GM21423 (cell line): ENCODE measurements around the gene TRABD2A.
"Not testable (repeated sequence)": the region's sequence is repeated elsewhere in the genome, so short reads cannot be mapped to it uniquely, and the experiment has no call there.

ENCODE experiments used
- ATAC-seq: cut with Tn5 transposase; IDR thresholded peaks from one replicate; pipeline ENCODE4 v1.9.1; 2021; ENCODE audit warnings: mild to moderate bottlenecking, moderate library complexity; ENCODE audit not compliant: unreplicated experiment

TRABD2A gene, protein sequence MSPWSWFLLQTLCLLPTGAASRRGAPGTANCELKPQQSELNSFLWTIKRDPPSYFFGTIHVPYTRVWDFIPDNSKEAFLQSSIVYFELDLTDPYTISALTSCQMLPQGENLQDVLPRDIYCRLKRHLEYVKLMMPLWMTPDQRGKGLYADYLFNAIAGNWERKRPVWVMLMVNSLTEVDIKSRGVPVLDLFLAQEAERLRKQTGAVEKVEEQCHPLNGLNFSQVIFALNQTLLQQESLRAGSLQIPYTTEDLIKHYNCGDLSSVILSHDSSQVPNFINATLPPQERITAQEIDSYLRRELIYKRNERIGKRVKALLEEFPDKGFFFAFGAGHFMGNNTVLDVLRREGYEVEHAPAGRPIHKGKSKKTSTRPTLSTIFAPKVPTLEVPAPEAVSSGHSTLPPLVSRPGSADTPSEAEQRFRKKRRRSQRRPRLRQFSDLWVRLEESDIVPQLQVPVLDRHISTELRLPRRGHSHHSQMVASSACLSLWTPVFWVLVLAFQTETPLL

DNA sequence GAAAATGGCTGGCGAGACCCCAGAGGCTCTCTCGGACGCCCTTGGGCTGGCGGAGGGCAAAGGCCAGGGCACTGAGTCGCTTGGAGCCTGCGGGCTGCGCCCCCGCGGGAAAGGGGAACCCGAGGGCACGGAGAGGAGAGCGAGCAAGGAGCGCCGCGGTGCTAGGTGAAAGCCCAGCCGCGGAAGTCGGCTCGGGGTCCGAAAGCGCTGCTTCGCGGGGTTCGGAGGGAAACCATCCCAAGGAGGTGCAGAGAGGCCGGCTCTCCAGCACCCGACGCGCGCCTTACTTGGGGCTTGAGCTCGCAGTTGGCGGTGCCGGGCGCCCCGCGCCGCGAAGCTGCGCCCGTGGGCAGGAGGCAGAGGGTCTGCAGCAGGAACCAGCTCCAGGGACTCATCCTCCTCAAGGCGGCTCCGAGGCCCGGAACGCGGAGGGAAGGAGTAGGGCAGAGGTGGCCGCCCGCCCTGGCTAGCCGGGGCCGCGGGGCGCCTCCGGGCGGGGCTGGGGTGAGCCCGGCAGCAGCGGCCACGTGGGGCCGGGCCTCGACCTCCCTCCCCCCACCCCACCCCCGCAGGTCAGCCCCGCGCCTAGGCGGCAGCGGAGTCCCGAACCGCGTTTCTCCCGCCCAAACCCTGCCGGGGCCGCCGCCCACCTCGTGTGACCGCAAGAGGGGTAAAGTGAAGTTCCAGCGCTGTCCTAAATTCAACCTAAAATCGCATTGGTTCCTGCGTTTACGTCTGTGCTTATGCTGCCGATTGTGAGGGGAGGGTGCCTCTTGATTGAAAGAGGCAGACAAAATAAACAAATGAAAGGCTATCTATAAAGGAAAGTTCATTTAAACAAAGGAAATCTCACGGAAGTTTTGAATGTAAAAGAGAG, at the start of gene TRABD2A:
Gene TRABD2A, minus strand, starts transcription at position 440 of the 877 bp plus-strand sequence. Its CDS starts 45 bp downstream, at position 395.
- ATAC-seq: no peak

DNA sequence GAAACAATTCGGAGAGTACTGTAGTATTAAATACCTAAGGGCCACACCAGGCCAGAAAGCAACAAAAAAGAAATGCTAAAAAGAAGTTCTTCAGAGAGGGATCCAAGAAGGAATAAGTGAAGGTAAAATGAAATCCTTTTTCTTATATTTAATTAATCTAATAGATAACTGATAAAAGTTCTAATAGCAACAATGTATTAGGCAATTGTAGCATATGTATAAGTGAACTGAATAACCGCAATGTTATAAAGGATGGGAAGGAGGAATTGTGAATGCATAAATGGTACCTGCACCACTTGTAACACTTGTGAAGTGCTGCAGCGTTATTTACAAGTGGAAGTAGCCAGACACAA, 46.4 kb upstream of the TRABD2A start:
- no peak for ATAC-seq

DNA sequence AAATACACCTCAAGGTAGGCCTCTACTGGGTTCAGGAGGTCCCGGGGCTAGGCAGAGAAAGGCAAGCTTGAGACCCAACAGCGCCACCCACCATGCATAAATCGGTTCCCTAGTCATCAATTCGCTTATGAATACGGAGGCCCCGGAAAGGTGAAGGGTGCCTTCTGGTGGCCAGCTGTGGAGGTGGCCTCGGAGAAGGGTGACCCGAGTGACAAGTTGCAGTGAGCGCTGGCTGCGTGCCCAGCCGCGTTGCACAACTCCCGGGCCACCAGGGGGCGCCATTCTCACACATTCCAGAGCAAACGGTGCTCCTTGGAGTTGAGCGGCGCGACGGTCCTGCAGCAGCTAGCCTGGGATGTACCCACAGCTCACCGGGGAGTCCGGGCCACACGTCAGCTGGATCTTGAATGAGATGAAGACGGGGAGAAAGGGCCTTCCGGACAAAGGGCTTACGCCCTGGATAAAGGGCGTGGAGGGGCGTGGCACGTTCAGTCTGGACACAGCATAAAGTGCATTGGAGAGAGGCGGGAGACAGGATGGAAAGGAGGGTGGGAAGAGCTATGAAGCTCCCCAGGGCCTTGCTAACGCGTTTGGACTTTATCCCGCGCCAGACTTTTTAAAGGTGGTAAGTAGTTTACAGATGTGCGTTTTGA, 45.0 kb upstream of the TRABD2A start:
- peak; percentile 80 for ATAC-seq

DNA sequence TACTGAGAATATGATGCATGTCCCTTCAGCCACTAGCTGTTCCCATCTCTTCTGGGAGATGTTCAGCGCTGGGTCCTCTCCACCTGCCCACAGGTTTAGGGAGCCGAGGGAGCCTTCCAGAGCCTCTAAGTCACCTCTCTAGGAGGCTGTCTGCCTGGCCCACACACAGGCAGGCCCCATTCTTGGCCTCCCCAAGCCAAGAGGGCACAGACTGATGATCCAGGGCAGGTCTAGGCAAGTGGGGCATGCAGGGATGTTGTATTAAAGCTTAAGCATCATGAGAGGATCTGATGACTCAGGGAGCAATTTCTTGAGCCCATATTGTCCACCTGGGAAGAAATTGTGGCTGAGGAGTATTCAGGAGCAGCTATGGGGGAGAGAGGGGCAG, 44.4 kb upstream of the TRABD2A start:
- peak; percentile 1 for ATAC-seq

DNA sequence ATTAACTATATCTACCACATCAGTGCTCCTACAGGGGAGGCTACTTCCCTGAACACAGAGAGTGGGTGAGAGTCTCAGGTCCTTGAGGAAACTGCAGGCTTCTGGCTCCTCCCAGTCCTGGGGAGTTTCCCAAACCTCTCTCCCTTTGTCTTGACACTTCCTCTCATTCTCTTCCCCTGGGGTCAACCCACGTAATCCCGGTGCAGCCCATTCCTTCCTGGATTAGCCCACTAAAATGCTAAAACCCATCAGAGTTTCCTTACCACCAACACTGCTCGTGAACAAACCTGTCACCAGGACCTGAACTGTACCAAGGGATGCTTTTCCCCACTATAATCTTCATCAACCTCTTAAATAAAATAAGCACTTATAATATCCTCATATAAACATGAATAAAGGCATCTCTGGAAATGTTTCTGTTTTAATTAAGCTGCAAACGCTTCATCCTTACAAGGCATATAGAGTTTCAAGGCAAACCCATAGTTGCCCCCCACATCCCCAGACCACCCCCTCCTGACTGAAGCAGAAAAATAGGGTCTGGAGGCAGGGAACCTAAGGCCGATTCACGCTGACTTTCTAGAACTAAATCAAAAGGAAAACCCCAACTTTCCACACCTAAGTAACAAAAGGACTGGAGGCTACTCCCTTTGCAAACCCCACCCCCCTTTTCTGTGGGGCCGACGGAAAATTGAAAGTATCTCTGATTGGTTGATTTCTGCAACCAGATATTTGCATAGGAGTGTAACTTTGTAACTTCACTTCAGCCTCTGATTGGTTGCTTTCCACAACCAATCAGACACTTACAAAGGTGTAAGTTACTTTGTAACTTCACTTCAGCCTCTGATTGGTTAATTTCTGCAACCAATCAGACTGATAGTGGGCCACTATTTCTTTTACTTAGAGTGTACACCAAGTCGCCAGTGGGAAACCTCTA, 43.6 kb upstream of the TRABD2A start:
- peak; percentile 27 for ATAC-seq

DNA sequence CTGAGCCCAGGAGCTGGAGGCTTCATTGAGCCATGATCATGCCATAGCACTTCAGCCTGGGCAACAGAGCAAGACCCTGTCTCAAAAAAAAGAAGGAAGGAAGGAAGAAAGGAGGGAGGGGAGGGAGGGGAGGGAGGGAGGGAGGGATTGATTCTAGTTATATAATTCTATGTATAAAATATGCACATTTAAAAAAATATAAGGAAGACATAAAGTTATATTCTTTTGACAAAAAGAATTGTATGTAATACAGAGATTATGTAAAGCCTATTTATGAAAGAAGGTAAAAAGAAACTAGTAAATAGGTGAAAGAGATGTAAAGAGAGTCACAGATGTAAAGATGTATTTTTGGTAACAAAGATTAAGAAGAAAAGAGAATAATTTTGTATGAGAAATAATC, 42.1 kb upstream of the TRABD2A start:
- no peak for ATAC-seq

DNA sequence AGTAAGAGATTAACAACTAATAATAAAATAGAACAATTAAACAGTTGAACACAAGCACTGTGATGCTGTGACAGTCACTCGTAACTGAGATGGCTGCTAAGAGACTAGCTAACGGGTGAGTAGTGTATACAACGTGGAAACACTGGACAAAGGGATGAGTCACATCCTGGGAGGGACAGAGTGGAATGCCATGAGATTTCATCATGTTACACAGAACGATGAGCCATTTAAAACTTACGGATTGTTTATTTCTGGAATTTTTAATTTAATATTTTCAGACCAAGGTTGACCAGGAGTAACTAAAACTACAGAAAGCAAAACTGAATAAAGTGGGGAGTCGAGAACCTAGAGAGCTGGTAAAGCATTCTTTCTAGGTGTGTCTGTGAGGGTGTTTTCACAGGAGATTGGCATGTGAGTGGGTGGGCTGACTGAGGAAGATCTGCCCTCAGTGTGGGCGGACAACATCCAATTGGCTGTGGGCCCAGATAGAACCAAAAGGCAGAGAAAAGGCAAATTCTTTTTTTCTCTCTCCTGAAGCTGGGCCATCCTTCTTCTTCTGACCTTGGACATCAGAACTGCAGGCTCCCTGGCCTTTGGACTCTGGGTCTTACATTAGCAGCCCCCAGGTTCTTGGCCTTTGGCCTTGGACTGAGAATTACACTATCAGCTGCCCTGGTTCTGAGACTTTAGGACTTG, 39.1 kb upstream of the TRABD2A start:
- ATAC-seq: peak; percentile 39

DNA sequence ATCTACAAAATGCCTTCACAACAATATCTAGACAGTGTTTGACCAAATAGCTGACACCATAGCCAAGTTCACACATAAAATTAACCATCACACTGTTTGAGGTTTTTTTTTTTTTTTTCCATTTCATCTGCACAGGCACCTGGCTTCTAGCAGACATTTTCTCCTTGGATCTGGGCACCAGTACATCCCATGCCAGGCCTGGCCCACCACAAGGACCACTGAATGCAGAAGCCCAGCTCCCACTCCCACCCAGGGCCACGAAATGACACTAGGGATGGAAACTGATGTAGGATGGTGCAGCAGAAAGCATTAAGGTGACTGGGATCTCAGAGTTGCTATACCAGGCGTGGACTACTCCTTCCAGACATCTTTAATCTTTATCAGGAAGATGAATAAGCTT, 37.5 kb upstream of the TRABD2A start:
- ATAC-seq: no peak

DNA sequence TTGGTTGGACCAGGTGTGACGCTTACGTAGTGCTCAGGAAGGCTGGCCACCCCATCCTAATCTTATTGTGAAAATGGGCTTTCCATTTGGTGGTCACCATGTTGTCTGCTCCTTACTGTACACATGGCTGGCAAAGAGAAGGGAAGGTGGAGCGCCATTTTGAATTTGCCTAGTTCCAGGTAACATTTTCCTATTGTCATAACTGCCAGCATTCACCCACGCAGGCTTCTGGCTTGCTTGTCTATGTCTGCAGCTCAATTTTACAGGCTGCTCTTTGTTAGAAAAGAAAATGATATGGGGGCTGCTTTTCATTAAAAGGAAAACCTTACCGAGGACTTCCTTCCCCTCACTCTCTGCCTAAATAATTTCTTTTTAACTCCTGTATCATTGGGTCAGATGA, 36.9 kb upstream of the TRABD2A start:
- not testable (repeated sequence) for ATAC-seq

DNA sequence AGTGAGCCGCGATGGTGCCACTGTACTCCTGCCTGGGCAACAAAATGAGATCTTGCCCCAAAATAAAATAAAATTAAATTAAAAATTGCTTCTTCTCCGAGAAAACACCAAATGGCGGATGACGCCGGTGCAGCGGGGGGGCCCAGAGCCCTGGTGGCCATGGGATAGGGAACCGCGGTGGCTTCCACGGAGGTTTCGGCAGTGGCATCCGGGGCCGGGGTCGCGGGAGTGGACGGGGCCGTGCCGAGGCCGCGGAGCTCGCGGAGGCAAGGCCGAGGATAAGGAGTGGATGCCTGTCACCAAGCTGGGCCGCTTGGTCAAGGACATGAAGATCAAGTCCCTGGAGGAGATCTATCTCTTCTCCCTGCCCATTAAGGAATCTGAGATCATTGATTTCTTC, 34.8 kb upstream of the TRABD2A start:
- ATAC-seq: not testable (repeated sequence)

DNA sequence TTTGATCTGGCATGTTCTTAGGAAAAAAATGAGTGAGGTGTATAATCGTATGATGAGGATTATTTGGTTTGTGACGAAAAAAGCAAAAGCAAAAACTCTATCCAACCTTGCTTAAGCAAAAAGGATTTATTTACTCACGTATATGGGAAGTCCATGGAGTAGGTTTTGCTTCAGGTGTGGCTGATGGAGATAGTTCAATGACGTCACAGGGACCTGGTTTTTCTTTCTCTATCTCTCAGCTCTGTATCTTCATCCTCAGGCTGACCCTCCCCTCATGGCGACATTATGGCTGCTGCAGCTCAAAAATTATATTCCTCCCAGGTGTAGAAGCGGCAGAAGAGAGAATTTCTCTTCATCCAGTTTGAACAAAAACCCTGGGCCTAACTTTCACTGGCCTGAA, 33.5 kb upstream of the TRABD2A start:
- no peak for ATAC-seq

DNA sequence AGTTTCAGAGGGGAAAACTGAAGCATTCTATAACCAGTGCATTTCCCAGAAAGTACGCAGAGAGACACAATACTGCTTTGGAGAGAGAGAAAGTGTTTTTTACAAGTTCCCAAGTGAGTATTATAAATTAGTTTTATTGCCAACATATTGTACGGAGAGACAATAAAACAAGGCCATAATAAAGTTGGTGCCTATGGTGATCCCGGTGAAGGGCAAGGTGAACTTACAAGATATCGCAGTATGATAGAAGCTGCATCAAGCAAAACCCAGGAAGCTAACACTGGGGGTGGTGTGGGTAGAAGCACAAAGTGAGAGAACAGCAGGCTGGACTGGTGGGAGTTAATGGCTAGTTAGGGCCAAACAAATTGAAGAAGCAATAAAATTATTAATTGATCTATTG, 32.1 kb upstream of the TRABD2A start:
- no peak for ATAC-seq

DNA sequence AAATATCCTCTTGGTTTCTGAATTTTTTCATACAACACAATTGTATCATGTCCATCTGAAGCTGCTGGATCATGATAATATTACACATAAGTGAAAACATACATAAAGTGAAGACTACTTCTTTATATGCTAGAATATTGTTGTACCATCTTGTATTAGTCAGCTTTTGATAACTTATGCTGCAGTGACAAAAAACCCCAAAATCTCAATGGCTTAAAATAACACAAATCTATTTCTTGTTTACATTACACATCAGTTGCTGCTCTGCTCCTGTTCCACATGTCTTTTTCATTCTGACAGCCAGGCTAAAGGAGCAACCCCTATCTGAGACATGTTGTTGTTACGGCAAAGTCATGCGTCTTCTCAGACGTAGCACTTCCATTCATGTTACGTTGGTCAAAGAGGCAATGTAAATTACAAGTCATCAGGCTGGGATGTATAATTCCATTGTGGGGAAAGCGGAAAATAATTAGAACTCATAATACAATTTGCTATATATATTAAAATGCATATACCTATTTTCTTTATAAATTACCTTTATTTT, 30.3 kb upstream of the TRABD2A start:
- no peak for ATAC-seq

DNA sequence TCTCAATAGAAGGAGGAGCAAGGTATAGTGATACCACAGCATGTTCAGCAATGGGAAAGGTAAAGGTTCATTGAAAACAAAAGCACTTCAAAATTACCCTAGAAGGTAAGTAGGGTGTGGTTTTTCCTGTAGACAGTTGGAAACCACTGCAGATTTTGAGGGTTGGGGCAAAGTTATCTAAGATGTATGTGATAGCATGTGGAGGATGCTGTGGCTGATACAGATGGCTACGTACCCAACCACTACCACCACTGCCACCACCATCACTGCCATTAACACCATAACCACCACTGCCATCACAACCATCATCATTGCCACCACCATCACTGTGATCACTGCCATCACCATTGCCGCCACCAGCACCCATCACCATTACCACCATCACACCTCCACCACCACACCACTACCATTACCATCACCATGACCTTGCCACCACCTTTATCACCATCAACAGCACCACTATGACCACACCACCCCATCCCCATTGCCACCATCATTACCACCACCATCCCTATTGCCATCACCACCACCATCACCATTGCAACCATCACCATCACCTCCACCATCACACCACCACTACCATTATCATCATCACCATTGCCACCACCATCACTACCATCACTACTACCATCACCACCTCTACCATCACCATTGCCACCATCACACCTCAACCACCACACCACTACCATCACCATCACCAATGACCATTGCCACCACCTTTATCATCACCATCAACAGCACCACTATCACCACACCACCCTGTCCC, 28.2 kb upstream of the TRABD2A start:
- ATAC-seq: no peak

DNA sequence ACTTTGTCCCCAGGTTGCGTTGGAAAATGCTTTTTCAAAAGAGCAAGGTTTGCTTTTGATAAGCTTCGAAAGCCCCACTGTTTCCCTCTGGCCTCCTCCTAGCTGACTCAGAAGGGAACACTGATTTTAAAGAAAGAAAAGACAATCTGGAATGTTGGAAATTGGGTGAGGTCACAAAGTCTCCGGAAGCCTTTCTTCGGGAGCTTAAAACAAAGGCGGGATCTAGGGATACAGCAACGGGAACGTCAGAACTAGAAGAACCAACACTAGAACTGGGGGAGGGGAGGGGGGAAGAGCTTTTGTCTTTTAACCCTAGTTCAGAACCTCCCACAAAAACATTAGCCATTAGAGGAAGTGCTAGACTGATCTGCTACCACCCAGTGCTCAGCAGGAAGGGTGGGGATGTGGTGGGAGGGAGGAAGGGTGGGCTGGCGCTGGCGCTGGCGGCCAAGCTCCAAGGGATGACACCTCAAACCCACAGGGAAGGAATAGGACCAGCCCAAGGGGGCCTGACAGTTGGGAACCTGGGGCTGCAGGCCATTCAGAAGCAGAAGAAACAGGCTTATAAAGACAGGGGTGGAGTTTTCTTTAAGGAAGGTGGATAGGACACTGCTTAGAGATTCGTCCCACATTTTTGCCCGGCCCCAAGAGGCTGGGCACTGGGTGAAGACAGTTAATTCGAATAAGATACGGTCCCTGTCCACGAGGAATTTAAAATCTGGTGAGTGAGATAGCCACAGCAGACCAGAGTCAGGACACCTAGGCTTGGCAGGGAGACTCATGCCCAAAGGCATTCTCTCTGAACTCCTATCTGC, 26.2 kb upstream of the TRABD2A start:
- peak; percentile 48 for ATAC-seq

DNA sequence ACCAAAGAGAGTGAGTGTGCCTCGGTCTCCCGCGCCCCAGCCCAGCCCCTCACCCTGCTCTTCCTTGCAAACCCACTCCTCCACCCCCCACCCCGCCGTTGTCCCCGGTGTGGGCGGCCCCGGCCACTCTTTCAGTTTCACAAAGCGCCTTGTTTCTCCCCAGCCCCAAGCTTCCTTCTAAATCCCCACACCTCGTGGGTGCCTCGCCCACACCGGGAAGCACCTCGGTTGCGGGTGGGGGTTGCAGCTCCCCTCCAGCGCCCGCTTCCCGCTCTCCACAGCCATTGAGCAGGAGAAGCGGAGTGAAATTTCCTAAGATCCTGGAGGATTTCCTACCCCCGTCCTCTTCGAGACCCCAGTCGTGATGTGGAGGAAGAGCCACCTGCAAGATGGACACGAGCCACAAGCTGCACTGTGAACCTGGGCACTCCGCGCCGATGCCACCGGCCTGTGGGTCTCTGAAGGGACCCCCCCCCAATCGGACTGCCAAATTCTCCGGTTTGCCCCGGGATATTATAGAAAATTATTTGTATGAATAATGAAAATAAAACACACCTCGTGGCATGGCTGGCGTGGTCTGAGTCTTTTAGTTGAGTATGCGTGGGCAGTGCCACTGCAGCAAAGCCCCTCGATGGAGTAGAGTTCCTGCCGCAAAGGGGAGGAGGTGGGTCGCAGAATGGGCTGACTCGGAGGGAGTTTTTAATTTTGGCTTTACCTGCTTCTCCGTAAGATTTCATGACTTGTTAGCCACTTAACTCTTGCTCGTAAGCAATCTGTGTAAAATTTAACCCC, 25.4 kb upstream of the TRABD2A start:
- peak; percentile 24 for ATAC-seq
